Suprapubic skin (tissue), 4 donors: ENCODE measurements around the gene STPG2.
"Not testable (repeated sequence)": the region's sequence is repeated elsewhere in the genome, so short reads cannot be mapped to it uniquely, and the experiment has no call there.

Source experiments
- POLR2A ChIP-seq, 2 donors: fragments of 450-650 bp; IDR thresholded peaks; one replicate each; pipeline ENCODE4 v1.6.1; 2017; ENCODE audit warnings: antibody characterized with exemption in 2 of 2, mild to moderate bottlenecking in 2 of 2, moderate library complexity in 2 of 2
- POLR2AphosphoS5 ChIP-seq, 3 donors: sonication (generic); formaldehyde crosslinking; IDR thresholded peaks; one replicate each; pipeline ENCODE4 v1.6.1; 2017; ENCODE audit warnings: antibody characterized with exemption in 3 of 3
- TF ChIP-seq, protein P1 (sequence below), 2 donors: fragments of 200-600 bp in 1 of 2; fragments of 450-650 bp in 1 of 2; sonication (generic) in 1 of 2; IDR thresholded peaks; one replicate each; pipeline ENCODE4 v1.5.1; 2016 to 2019; ENCODE audit warnings: antibody characterized with exemption in 2 of 2, mild to moderate bottlenecking in 1 of 2, moderate library complexity in 1 of 2

GRCh38 chr4:97903436-97904189, 239.7 kb downstream of the STPG2 start:
- TF ChIP-seq POLR2AphosphoS5, POLR2A (IDR thresholded peaks at IDR 0.05): not testable (repeated sequence)
- TF ChIP-seq, protein P1, sequence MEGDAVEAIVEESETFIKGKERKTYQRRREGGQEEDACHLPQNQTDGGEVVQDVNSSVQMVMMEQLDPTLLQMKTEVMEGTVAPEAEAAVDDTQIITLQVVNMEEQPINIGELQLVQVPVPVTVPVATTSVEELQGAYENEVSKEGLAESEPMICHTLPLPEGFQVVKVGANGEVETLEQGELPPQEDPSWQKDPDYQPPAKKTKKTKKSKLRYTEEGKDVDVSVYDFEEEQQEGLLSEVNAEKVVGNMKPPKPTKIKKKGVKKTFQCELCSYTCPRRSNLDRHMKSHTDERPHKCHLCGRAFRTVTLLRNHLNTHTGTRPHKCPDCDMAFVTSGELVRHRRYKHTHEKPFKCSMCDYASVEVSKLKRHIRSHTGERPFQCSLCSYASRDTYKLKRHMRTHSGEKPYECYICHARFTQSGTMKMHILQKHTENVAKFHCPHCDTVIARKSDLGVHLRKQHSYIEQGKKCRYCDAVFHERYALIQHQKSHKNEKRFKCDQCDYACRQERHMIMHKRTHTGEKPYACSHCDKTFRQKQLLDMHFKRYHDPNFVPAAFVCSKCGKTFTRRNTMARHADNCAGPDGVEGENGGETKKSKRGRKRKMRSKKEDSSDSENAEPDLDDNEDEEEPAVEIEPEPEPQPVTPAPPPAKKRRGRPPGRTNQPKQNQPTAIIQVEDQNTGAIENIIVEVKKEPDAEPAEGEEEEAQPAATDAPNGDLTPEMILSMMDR (IDR thresholded peaks at IDR 0.05), result not testable (repeated sequence)
